ENCODE measurements around the gene USP30.

USP30 gene

DNA sequence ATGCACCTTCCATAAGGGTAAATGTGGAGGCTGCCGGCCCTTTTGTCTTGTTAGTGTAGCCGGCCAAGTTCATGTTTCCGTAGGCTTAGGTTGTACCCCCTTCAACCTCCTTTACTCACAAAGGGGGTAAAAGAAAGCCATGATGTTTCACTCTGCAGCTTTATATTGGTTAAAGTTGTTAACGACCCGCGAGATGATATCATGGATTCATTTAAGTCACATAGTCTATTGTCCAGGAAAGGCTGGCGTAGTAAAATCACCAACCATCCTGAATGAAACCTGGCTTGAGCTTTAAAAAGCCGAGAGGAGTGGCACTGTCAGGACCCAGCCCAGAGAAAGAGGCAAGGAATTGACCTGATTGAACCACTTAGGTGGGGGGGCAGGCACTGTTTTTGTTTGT is 46.3 kb downstream of the USP30 start:
- no peak for DNase-seq

- DNase-seq = no peak
These were observed 47.1 kb downstream of the USP30 start for GRCh38 chr12:109099431-109100020.

GRCh38 chr12:109100741-109101140 is 48.4 kb downstream of the USP30 start:
- no peak for DNase-seq

- DNase-seq = no peak
These were observed 50.1 kb downstream of the USP30 start for GRCh38 chr12:109102491-109102890.

DNA sequence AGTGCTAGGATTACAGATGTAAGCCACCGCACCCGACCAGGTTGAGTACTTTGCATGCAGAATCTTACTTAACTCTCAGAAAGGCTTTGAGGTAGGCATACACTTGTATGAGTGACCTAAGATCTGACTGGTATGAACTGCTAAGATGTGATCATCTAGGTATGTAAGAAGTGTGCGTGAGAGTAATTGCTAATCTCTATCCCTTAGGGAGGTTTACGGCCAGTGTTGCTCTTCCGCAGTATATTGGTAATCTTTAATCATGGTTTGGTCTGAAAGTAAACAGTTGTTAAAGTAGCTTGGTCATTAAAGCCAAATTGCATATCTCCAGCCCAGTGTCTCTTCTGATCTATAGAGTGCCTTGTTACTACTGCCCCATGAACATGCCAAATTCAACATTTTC is 52.8 kb downstream of the USP30 start:
- no peak for DNase-seq

GRCh38 chr12:109109746-109110350 is 57.5 kb downstream of the USP30 start:
- DNase-seq = no peak

DNA sequence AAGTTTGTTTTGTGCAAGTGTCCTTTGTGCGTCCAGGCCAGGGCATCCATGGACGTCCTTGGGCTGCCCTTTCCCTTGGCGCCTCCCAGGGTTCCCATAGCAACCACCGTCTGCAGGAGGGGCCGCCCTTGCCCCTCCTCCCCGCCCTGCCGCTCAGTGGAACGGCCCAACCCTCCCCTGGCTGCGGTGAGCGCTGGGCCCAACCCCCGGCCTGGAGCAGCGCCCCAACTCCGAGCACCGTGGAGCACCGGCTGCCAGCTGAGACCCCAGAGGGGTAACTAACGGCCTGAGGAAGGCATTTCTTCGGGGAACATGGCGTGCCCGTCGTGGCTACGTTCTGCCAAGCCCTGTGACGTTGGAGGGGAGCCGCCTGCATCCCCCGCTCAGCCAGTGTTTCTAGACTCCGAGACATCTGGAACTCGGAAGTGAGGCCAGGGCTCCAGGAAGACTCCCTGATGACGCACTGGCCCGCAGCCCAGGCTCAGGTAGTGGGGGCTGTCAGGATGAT is 58.7 kb downstream of the USP30 start:
- no peak for DNase-seq

GRCh38 chr12:109112720-109113465 is 60.5 kb downstream of the USP30 start:
- DNase-seq = no peak

DNA sequence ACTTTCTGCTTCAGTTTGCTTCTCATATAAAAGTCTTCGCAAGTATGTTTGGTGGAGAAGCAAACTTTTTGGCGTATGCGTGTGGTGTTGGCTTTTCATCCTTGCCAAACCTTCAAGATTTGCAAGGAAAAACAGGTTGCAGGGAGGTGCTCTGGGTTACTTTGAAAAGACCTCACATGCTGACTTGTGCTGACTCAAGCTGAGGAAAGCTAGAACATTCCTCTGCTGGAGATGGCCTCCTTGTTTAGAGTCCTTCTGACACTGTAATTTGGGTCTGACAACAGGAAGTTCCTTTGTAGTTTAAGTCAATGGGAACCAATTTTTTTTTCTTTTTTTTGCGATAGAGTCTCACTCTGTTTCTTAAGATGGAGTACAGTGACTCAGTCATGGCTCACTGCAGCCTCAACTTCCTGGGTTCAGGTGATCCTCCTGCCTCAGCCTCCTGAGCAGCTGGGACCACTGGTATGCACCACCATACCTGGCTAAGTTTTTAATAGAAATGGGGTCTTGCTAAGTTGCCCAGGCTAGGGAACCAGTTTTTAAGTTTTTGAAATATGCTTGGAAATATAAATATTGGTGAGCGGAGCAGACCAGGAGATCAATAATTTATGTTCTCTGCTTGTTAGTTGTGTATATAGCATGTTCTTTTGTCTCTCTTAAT is 61.4 kb downstream of the USP30 start:
- DNase-seq = no peak

- DNase-seq = no peak
These were observed 62.3 kb downstream of the USP30 start for GRCh38 chr12:109114644-109115043.

- no peak for DNase-seq
These were observed 63.0 kb downstream of the USP30 start for GRCh38 chr12:109115404-109115757.

GRCh38 chr12:109115758-109116610 is 63.6 kb downstream of the USP30 start, which contains the start of gene ACACB:
ACACB (plus strand) TSS chr12:109116587; CDS start chr12:109139406, 22,819 bp downstream.
- no peak for DNase-seq

- no peak for DNase-seq
These were observed 64.2 kb downstream of the USP30 start for GRCh38 chr12:109116611-109116949.

GRCh38 chr12:109120095-109120494 is 67.7 kb downstream of the USP30 start:
- DNase-seq = no peak

DNA sequence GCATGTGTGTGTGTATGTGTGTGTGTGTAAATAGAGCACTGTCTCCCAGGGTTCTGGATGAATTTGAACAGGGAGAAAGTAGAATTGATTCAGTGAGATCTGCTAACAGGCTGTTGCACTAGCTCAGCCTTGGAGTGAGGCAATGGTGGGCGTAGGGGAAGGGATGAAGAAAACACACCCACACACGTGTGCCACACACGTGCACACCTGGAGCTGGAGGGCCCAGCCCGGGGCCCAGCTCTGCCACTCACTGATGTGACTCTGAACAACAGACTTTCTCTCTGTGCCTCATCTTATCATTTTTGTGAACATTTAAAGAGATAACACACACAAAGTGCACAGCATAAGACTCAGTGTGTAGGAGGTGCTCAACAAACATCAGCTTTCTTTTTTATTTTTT is 68.2 kb downstream of the USP30 start:
- DNase-seq = no peak

GRCh38 chr12:109121346-109121880 is 69.0 kb downstream of the USP30 start:
- no peak for DNase-seq

GRCh38 chr12:109124878-109125648 is 72.7 kb downstream of the USP30 start:
- no peak for DNase-seq

DNA sequence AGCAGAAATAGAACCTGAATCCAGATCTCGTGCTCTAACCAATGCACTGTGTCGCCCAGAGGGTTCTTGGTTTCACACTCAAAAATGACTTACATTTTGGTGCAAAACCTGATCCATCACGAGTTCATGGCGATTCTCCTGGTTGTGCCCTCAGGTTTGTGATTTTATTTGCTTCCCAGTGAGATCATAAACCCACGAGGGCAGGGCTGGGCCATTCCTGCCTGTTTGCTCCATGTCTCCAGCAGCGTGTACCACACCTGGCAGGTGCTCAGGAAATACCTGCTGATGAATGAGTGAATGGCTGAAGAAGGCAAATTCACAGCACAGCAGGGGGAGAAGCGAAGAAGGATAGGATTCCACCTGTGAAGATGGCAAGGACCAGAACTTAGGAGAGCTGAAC is 73.4 kb downstream of the USP30 start:
- DNase-seq = no peak

GRCh38 chr12:109126784-109127183 is 74.4 kb downstream of the USP30 start:
- DNase-seq = no peak

GRCh38 chr12:109127533-109128242 is 75.3 kb downstream of the USP30 start:
- DNase-seq = no peak
